Fibroblast of the aortic adventitia (primary cell): ENCODE results near the gene DHRSX. TPM values are rescaled to one million over a fixed set of nuclear protein-coding genes. Genes with fewer than 3 reads are reported as not detected.

Experiments
- DNase-seq: peaks from one replicate; pipeline ENCODE4 v3.0.0-alpha.2; 2010; ENCODE audit warnings: low read depth
- H3K4me3 ChIP-seq: 2 replicates; pipeline ENCODE4 v1.5.1; 2011; ENCODE audit warnings: low read depth, mild to moderate bottlenecking, control low read depth, low read length, moderate library complexity
- total RNA-seq: library from RNA; depleted of rRNA; stranded (reverse); fragments of >200 nt; gene quantifications from 2 replicates; pipeline ENCODE4 v1.2.3, GENCODE V29; 2012; ENCODE audit warnings: low replicate concordance
- TF ChIP-seq, protein P1 (sequence below): IDR thresholded peaks from 2 replicates; pipeline ENCODE4 v1.5.1; 2011; ENCODE audit warnings: mild to moderate bottlenecking, low read length, control low read depth, inconsistent platforms; ENCODE audit not compliant: insufficient read depth

The DHRSX gene
- total RNA-seq, 1 donor, result 17.5 TPM

- TF ChIP-seq, protein P1, sequence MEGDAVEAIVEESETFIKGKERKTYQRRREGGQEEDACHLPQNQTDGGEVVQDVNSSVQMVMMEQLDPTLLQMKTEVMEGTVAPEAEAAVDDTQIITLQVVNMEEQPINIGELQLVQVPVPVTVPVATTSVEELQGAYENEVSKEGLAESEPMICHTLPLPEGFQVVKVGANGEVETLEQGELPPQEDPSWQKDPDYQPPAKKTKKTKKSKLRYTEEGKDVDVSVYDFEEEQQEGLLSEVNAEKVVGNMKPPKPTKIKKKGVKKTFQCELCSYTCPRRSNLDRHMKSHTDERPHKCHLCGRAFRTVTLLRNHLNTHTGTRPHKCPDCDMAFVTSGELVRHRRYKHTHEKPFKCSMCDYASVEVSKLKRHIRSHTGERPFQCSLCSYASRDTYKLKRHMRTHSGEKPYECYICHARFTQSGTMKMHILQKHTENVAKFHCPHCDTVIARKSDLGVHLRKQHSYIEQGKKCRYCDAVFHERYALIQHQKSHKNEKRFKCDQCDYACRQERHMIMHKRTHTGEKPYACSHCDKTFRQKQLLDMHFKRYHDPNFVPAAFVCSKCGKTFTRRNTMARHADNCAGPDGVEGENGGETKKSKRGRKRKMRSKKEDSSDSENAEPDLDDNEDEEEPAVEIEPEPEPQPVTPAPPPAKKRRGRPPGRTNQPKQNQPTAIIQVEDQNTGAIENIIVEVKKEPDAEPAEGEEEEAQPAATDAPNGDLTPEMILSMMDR, result no peak
- no peak overlapping the region for H3K4me3 ChIP-seq
- DNase-seq, result no peak
Measured at GRCh38 chrX:2176274-2176673, 324.5 kb downstream of the DHRSX start.

DNA sequence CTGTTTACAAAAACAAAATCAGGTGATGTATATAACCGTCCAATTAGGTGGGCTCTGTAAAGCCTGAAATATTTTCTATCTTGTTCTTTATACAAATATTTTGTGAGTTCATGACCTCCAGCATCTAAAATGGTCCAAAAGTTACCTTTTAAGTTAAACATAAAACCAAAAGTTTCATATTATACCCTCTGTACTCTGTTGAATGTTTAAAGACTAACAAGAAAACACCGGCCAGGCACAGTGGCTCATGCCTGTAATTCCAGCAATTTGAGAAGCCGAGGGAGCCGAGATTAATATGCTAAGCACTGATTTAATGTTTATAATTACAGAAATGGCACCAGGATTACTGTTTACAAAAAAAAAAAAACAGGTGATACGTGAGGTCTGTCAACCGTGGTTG, 328.4 kb downstream of the DHRSX start:
- TF ChIP-seq, protein P1, result no peak
- no peak overlapping the region for H3K4me3 ChIP-seq
- no peak for DNase-seq

Other genes starting within 250 kb of the DHRSX start
- 19.0 and 25.3 TPM in 2 replicates for gene ZBED1, start within 50 bp of the DHRSX start, total RNA-seq
- 355 and 675 TPM in 2 replicates for gene CD99, start 190.3 kb upstream of the DHRSX start, total RNA-seq